Measurements from ENCODE around the gene FBXO48.
A peak's percentile ranks its signal among the peaks of the same experiment; 100 is the strongest.
"Not testable (repeated sequence)": the region's sequence is repeated elsewhere in the genome, so short reads cannot be mapped to it uniquely, and the experiment has no call there.

Gene FBXO48

DNA sequence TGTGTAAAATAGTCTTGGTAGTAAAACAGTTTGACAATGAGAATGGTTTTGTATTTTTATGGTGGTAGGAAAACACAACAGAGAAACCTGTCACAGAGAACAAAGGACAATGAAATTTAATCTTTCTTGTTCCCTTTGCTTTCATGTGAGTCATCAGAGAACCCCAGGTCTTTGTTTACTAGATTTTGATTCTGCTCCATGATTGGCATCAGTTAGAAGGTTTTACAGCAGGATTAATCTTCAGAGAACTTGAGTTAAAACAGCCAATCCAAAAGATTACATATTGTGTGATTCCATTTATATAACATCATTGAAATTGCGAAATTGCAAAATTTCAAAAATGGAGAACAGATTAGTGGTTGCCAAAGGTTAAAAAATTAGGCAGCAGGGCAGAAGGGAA lies 2.8 kb upstream of the FBXO48 start:
- DNase-seq = peak; percentile 7

DNA sequence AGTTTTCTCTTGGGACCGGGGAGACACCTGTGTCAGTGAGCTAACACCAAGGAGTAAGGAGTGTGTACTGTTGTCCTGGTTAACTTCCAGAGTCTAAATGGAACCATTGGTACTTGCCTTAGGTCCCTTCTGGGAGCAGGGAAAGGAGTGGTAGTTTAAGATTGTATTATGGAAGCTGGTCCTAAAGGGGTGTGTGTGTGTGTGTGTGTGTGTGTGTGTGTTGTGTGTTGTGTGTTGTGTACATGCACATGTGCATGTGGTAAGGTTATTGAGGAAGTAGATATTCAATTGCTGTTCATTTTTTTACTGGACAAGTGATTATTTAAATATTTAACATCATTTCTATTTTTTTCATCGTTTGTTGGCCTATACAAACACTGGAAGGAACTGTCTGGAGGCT lies 1.7 kb upstream of the FBXO48 start:
- no peak for DNase-seq

DNA sequence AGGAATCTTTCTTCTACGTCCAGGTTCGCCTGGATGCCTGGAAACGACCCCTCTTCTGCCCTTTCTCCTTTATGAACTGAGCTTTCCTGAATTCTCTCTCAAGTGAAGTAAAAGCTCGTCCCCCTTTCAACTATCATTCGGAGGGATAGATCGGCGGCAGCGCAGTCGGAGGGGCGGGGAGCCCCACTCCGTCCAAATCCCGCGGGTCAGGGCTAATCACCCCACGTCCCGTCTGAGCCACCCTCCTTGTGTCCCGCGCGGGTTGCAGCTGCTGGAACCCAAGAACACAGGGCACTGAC lies 367 bp downstream of the FBXO48 start:
- DNase-seq = no peak

DNA sequence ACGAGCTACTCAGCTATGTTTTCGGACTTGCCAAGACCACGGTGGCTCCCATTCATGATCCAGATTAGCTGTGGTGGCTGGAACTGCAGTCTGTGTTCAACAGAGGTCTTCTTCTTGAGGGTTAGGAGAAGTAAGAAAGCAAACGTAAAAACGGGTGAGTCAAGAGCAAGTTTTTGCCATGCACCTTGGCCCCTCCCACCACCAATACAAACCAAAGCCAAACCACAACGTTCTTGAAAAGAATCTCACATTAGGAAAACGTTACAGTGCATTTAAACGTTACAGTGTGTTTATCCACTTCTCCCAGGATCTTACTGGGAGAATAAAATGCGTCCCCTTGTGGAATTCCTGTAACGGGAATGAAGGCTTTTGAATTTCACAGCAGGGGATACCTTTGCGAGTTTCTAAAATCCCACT lies 725 bp downstream of the FBXO48 start:
- peak; percentile 64 for DNase-seq

DNA sequence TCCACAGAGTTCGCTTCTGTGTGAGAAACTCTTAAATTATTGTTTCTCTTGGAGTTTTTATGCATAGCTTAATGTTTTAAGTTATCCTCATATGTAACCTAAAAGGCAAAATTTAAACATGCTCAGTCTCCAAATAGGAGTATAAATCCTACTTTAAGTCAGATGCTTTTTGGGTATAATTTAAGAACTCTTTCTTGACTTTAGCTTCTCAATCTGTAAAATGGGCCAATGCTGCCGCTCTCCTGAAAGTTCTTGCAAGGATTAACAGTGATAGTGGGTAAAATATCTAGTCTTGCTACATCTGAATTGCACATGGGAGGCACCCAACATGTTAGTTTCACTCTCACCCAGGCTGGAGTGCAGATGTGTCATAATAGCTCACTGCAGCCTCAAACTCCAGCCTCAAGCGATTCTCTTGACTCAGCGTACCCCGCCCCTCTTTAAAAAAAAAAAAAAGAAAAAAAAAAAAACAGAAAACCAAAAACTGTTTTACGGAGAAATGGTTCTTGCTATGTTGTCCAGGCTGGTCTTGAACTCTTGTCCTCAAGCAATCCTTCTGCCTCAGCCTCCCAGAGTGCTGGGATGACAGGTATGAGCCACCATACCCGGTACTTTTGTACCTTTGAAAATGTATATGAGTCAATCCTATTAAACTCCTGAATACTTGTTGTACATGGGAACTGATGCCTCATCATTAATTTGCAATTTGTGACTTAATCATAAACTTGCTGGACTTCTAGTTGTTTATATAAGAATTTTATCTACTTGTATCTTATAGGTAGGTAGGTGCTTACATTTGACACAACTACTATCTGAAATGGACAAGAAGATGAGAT lies 1.8 kb downstream of the FBXO48 start:
- DNase-seq = peak; percentile 36

DNA sequence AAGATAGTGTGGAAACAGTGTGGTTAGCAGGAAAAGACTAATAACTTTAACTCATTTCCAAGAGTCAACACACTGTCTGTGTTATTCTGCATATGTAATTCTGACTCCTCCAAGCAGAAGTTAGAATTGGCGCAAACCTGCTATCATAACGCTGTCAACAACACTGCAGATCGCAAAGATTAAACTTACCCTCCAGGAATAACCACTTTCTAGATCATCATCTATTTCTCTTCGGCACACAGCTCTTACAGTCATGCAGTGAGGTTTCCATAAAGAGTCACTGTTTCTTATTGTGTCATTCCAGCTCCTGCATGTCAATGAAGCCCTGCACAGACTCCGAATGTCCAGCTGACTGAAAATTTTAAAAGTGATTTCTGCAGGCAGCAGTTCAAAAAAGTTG lies 2.4 kb downstream of the FBXO48 start:
- no peak for DNase-seq

DNA sequence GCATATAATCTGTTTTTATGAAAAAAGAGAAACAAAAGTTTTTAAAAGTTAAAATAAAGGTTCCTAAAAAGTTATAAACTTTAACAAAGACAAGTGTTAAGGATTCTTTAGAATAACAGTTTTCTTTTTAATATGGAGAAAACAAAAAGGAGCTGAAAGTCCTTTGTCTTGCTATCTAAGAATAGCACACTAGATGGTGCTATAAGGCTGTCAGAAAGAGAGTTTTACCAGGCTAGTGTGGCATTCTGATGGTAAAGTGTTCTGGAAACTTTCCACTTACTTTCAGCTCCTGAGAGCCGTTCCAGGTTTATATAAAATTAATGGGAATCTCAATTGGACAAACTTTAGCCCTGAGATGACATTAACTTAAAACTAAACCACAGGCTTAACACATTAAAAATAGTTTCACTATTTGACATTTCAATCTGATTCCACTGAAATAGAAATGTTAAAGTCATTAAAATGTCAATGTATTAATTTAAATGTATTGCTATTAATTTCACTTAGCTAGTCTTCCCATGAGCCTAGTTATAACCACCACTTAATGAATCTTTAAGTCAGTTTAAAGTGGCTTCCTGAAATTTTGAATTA lies 3.7 kb downstream of the FBXO48 start:
- peak; percentile 57 for DNase-seq

DNA sequence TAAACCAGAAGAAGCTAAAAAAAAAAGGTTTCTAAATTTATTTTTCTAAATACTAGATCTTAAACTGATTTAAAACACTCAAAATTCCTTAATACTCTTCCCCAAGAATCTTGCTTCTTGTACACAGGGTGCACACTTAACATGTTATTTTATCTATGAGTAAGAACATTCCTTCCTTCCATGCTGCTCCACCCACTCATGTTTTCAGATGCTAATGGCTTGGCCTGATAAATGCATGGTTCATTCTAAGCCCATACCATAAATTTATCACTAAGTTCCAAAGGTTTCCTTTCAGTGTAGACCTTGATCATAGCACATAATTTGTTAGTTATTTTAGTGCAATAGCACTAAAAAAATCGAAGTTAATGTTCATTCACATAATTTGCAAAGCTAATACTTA lies 8.1 kb downstream of the FBXO48 start:
- DNase-seq = peak; percentile 53

DNA sequence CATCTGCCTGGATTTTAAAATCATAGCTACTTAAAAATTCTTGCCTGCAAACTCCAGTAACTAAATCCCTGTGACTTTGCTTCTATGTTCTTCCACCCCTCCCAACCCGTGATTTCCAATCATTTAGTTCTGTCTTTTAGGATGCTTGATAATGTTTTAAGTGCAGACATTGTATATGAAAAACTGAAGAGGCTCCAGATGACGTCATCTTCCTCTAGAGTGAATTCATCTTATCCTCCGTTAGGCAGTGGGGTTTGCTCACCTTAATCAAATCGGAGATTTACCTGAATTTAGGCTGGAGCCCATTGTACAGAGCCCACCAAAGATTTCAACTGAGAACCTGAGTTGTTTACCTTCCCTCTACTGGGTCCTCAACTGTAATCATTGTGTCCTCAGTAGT lies 10.9 kb downstream of the FBXO48 start:
- DNase-seq = no peak

DNA sequence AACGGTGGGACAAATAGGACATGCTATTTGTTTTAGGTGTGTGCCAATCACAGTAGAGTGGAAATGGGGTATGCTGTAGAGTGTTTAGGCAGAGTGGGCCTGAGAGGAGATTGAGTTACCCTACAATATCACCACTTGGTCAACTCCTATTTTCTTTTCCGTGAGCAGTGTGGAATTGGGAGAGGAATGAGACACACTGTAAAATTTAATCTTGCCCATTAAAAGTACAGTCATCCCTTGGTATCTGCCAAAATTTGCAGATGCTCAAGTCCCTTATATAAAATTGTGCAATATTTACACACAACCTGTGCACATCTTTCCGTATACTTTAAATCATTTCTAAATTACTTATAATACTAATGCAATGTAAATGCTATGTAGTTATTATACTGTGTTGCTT lies 12.4 kb downstream of the FBXO48 start:
- DNase-seq = no peak

DNA sequence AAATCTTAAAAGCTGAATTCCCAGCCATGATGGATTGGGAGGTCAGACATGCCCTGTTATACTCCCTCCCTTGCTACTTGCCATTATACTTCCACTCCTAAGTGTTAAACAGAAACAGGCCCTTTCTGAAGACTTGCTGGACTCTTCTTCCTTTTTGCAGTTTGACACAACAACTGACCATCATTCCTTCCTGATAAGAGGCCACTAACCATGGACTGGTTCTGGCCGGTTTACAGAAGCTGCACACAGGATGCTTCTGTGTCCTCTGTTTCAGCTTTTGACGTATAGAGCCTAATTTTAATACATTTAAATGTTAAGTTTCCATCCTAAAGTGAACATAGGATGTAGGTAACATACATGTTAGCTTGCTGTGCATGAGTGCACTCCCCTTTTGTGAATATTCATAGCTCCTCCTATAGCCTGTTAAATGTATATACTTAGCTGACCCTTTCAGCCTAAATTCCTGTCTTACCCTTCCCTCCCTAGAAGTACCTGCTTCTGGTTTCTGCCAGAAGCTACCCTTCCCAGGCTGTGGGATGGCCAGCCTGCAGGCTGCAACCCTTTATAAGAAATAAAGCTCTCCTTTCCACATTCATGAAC lies 13.2 kb downstream of the FBXO48 start:
- DNase-seq = no peak

DNA sequence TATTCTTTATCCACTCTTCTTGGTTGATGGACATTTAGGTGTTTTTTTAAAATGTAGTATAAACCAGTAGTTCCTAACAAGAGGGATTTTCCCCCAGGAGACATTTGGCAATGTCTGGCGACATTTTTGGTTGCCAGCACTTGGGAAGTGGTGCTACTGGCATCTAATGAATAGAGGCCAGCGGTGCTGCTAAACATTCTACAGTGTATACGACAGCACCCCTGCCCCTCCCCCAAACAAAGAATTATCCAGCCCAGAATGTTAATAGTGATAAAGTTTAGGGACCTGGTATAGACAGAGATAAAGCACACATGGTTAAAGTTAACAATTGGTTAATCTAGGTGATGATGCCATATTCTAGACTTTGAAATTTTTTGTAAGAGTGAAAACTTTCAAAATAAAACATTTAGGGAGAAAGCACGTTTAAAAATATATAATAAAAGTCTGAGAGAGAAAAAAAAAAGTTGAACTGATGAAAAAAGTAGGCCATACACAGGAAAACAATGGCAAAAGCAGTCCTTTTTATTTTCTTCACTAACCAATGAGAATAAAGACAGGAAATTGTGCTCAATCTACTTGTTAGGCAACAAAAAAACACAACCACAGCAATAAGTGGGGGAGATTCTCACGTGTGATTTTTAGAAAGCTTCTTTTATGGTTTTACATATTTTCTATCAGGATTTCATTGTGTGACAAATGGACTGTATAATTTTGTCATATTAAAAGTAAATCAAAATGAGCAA lies 14.8 kb downstream of the FBXO48 start:
- no peak for DNase-seq

DNA sequence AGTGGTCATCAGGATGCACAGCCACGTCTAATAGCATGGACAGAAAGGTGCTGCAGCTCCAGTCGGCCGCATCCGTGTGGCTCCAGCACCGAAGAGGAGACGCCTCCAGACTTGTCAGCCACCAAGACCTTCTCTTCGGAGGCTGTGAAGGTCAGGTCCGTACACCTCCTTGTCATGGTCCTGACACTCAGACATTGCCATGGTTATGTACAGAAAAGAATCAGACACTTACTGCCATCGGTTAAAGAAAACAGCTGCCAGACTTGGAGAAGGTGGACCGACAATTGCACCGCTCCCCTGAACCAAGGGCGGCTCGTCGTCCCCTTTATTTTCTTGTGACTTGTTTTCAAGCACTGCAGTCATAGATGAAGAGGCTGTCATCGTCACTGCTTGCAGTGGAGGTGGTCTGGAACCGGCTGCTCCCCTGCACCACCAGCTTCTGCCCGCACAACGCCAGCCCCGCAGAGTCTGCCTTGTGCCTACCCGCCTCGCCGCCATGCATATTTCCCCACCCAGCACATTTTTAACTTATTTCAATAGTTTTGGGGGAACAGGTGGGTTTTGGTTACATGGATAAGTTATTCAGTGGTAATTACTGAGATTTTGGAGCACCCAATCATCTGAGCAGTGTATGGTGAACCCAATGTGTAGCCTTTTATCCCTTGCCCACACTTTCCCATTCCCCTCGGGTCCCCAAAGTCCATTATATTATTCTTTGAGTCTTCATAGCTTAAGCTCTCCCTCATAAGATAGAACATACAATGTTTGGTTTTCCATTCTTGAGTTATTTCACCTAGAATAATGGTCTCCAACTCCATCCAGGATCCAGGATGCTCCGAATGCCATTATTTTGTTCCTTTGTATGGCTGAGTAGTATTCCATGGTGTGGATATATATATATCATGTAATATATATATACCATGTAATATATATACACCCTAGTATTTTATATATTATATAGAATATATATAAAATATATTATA lies 18.1 kb downstream of the FBXO48 start:
- DNase-seq = no peak

DNA sequence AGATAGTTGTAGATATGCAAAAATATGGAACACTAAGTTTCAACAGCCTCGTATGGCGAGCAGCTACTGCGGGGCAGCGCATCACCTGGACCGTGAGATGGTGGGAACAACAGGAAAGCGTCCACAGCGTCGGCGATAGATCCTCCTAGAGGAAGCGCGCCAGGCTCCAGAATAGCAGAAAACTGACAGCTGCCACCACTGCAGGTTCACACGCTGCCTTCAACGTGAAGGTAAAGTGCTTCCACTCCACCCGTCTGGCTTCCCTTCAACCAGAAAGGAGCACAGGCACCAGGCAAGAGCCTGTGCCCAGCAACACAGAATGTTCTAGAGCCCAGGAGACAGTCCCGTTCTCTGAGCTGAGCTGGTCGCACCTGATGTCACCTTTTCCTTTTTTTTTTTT lies 20.0 kb downstream of the FBXO48 start:
- no peak for DNase-seq

DNA sequence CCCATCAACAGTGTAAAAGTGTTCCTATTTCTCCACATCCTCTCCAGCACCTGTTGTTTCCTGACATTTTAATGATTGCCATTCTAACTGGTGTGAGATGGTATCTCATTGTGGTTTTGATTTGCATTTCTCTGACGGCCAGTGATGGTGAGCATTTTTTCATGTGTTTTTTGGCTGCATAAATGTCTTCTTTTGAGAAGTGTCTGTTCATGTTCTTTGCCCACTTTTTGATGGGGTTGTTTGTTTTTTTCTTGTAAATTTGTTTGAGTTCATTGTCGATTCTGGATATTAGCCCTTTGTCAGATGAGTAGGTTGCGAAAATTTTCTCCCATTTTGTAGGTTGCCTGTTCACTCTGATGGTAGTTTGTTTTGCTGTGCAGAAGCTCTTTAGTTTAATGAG lies 20.7 kb downstream of the FBXO48 start:
- DNase-seq = not testable (repeated sequence)

DNA sequence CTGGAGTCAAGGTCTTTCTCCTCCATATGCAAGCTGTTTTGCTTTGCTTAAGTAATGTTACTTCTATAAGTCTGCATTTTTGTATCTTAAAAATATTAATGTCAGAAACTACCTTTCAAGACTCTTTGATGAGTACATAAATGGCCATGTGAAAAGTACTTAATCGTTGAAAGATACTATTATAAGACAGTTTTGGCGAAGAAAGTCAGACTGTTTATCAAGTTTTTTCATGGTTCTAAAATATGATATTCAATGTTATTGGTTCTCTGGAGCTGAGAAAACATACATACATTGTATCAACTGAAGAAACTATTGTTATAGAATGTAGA lies 25.1 kb downstream of the FBXO48 start:
- no peak for DNase-seq

DNA sequence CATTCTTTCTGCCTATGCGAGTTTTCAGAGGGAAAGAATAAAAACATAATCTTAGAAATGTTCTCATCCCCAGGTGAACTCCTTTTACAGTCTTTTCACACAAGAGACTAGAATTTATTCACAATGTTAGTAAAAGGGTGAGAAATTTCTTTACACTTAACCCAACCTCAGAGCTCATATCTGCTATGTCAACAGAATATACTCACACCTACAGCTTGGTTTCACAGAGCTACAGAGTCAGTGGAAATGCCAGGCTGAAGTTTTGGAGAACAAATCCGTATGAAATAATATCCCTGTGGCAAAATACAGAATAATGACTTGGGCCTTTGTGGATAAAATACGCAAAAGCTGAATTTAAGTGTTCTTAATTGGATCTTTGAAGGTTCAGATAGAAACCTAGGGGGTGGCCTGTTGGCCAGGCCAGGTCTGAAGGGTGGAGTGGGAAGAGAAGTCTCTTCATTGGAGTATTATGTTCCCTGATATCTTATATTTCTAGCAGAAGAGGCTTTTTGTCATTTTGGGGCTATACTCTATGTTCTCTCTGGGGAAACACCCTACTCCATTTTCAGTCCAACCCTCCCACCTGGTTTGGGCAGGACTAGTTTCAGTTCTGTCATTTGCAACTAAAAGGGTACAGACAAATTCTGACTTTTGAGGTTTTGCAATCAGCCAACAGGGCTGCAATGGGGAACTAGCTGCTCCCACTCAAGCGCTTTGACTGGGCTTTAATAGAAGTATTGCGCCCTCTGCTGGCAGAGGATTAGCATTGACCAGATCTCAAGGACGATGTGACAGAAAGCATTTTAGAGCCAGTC lies 25.7 kb downstream of the FBXO48 start:
- peak; percentile 89 for DNase-seq

DNA sequence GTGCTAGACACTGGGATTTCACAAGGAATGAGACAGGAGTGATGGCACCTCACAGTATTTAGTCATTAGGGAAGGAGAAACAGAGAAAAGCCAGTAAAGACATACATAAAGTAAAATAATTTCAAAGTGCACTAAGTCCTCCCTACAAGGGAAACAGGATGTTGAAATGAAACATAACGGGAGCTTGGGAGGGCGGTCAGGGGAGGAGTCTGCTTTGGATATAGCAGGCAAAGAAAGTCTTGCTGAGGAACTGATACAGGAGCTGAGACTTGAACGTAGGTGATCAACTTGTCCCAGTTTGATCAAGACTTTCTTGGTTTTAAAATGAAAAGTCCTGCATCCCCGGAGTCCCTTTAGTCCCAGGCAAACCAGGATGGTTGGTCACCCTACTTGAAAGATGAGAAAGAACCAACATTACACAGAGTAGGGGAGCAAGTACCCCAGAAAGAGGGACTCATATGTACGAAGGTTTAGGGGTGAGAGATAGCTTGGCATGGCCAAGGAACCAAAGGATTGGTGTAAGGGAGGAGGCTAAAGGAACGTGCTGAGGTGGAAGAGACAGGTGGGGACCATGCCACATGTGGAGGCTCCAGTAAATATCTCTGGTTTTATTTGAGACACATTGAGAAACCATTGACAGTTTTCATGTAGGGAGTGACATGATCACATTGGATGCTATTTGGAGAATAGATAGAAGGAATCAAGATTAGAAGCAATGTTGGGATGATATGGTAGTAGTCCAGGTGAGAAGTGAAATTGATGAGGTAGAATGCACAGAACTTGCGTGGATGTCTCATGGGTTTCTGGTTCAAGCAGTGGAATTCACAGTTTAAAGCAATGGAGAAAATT lies 28.4 kb downstream of the FBXO48 start:
- no peak for DNase-seq

DNA sequence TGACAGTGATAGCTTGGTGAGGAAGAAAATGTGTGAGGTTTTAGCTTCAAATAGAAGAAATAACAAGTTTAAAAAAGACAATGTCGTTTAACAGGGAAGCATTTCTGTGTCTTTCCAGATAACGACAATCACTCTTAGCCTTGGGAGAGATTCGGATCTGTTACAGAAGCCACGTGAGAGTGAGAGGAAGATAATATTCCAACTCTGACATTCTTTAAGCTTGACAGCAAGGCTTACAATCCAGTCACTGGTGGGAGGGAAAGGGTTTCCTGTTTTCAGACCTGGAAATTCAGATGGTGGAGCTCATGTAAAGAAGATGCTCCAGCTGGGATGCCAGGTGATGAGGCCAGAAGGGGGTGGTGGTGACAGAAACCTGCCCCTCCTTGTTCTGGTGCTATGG lies 30.8 kb downstream of the FBXO48 start:
- DNase-seq = peak; percentile 20

DNA sequence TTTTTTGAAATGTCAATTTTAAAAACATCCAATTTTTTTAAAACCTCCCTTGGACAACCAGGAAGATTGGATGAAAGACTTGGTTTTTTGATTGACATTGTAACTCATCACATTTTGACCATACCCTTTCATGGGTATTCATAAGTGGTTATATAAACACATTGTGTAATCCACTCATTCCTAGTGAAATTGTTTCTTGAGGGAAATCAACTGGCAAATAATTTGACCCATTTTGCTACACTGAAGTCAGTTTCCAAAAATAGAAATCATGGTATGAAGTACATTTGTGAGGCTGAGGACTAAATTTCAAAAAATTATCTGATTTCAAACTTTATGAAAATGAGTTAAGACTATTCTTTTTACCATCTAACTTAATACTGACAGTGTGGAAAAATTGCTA lies 31.5 kb downstream of the FBXO48 start:
- DNase-seq = peak; percentile 43

DNA sequence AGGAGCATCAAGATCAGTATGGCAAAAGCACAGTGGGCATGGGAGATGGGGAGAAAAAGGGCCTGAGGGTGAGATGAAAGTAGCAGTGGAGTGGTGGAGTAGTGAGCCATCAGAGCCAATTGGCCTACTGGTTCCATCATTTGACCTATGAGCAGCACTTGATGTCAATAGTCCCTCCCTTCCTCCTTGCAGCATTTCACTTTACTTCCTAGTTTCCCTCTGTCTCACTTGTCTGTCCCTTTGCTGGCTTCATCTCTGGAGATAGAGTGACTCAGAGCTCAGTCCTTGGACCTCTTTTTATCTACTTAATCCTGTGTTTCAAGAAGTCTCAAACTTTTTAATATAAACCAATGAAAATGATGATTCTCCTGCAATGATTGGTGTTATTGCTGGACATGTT lies 32.1 kb downstream of the FBXO48 start:
- no peak for DNase-seq
